GM21576 (cell line): ENCODE results near the gene KDM3B.
"Not testable (repeated sequence)": the region's sequence is repeated elsewhere in the genome, so short reads cannot be mapped to it uniquely, and the experiment has no call there.

Source experiments
- ATAC-seq: cut with Tn5 transposase; IDR thresholded peaks from one replicate; pipeline ENCODE4 v1.9.1; 2021; ENCODE audit warnings: mild to moderate bottlenecking, moderate library complexity; ENCODE audit not compliant: unreplicated experiment

The KDM3B gene

DNA sequence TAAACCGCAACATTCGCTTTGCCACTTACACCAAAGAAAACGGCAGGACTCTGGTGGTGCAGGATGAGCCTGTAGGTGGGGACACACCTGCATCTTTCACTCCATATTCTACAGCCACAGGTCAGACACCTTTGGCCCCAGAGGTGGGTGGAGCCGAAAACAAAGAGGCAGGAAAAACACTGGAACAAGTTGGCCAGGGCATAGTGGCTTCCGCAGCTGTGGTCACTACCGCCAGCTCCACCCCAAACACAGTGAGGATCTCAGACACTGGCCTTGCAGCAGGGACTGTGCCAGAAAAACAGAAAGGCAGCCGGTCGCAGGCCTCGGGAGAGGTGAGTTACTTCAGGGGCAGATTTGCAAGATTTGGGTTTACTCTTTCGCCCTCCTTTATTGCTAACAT lies 33.8 kb downstream of the KDM3B start:
- ATAC-seq, result no peak

DNA sequence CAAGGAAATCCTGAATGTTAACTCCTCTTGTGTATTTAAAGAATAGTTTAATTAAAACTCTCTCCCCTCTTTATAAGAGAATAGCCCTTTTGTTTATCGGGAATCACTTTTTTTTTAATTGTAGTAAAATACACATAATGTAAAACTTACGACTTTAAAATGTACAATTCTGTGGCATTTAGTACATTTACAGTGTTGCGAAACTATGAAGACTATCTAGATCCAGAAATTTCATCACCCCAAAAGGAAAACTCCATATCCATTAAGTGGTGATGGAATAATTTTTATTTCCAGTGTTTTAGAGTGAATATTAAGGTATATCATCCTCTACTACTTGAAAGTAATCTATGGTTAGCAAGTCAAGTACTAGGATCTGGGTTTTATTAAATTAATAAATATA lies 36.8 kb downstream of the KDM3B start:
- ATAC-seq, result no peak

DNA sequence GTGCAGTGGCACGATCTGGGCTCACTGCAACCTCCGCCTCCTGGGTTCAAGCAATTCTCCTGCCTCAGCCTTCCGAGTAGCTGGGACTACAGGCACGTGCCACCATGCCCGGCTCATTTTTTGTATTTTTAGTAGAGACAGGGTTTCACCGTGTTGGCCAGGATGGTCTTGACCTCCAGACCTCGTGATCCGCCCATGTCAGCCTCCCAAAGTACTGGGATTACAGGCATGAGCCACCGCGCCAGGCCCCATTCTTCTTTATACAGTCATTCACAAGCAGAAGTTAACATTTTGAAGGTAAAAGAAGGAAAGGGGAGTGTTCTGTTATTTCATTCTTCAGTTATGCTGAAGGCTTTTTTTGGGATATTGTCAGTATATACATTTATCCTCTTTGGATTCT lies 37.4 kb downstream of the KDM3B start:
- ATAC-seq, result not testable (repeated sequence)

DNA sequence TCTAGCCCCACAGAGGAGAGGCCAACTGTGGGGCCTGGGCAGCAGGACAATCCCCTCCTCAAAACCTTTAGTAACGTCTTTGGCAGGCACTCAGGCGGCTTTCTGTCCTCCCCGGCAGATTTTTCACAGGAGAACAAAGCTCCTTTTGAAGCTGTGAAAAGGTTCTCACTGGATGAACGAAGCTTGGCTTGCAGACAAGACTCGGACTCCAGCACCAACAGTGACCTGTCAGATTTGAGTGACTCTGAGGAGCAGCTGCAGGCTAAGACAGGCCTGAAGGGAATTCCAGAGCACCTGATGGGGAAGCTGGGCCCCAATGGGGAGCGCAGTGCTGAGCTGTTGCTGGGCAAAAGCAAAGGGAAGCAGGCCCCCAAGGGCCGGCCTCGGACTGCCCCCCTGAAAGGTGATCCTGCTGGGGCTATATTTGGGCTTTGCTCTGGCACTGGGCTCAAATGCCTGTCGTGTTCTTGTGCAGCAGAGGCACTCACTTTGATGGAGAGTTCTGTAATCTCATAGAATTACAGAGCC lies 39.4 kb downstream of the KDM3B start:
- no peak for ATAC-seq

DNA sequence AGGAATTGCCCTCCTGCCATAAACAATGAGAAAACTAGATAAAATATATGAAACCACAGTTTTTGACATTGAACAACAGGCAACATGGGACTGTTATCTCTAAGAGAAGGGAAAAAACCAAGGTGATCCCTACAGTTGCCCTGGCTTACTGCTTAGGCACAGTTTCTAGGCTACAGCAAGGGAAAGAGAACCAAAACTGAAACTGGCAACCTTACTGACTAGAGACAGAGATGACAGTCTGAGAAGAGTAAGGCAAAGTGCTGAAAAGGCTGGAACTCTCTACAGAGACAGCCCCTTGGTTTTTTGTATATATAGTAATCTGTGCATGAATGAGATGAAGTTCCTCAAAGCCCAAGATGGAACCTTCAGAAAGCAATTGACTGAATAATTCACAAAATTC lies 50.2 kb downstream of the KDM3B start:
- peak; percentile 70 for ATAC-seq

DNA sequence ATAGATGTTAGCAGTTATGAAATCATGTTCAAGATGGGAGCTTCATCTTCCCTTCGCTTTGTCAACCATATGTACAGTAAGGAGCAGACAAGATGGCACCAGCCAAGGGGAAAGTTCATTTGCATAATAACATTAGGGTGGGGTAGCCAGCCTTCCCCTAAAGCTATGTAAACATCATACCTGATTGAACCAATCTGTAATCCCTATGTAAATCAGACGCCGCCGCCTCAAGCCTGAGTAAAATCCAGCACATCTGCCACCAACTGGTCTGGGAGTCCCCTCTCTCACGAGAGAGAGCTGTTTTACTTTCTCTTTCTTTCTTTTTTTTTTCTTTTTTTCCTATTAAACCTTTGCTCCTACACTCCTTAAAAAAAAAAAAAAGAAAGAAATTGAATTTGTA lies 55.5 kb downstream of the KDM3B start:
- peak; percentile 75 for ATAC-seq

DNA sequence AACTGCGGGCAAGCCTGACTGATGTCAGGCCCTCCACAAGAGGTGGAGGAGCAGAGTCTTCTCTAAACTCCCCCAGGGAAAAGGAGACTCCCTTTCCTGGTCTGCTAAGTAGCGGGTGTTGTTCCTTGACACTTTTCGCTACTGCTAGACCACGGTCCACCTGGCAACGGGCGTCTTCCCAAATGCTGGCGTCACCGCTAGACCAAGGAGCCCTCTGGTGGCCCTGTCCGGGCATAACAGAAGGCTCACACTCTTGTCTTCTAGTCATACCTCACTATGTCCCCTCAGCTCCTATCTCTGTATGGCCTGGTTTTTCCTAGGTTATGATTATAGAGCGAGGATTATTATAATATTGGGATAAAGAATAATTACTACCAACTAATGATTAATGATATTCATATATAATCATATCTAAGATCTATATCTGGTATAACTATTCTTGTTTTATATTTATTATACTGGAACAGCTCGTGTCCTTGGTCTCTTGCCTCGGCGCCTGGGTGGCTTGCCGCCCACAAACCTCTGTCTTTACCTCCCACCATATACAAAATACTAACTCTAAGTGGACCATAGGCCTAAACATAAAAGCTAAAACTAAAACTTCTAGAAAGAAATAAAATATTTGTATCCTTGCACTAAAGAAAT lies 58.6 kb downstream of the KDM3B start:
- ATAC-seq, result not testable (repeated sequence)

DNA sequence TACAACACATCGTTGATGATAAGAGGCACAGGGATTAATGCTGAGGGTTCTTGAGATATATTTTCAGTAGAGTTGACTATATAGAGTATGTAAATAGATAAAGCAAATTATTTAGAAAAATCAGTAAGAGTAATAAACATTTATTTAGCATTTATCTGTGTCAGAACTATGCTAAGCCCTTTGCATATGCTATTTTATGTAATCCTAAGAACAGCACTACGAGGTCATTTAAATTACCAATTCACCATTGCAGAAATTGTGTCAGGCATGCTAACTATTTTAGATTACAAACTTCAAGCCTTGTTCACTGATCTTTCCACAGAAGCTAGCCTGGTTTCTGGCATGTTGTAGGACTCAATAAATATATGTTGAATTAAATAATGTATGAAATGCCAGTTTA lies 66.0 kb downstream of the KDM3B start:
- ATAC-seq, result no peak

DNA sequence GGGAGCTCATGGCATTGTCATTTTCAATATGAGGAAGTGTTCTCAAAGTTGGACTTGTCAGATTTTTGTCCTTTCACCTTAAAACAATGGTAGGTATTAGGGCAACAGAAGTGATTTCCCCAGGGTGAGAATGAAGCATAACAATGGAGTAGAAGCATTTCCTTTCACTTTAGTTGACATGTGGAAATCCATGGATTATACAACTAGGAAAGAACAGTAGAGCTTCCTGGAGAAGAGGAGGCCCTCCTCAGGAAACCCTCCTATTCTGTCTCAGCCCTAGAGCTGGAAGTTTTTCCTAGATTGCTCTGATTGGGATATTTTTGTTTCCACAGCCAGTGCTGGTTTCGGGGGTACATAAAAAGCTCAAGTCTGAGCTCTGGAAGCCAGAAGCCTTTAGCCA lies 72.6 kb downstream of the KDM3B start:
- no peak for ATAC-seq

DNA sequence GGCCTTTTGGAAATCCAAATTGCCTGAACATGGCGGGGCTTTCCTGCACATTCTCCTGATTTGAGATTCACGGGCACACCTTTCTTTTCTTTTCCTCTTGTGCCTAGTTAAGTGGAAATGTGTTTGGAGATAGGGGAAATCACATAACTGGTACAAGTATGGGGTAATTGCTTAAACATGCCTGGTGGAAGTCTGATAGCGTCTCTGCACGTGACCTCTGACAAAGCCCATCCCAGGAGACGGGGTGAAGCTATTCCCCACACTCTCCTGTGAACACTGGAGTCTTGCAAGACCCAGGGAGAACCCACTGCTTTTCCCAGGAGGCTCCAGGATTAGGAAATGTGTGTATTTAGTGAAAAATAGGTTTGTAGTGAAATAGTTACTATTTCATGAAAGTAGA lies 83.5 kb downstream of the KDM3B start:
- ATAC-seq, result no peak

DNA sequence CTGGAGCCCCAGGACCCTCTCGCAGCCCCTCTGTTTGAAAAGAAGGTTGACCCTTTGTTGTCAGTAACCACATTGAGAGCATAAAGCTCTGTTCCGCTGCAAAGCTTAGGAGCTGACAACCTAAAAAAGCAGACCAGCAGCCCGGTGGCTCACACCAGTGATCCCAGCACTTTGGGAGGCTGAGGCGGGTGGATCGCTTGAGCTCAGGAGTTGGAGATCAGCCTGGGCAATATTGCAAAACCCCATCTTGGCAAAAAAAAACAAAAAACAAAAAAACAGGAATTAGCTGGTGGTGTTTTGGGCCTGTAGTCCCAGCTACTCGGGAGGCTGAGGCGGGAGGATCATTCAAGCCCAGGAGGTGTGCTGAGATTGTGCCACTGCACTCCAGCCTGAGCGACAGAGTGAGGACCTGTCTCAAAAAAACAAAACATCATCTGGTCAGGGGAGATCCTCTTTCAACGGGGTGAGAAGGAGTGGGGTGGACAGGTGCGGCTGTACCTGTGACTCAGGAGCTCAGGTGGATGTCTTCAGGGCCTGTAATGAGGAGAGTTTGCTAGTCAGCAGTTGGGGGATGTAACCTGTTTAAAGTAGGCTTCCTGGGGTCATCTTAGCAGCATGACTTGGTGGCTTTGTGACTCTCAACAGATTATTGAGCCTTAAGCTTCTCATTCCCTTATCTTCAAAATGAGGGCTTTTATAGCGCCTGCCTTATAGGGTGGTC lies 85.7 kb downstream of the KDM3B start:
- no peak for ATAC-seq

DNA sequence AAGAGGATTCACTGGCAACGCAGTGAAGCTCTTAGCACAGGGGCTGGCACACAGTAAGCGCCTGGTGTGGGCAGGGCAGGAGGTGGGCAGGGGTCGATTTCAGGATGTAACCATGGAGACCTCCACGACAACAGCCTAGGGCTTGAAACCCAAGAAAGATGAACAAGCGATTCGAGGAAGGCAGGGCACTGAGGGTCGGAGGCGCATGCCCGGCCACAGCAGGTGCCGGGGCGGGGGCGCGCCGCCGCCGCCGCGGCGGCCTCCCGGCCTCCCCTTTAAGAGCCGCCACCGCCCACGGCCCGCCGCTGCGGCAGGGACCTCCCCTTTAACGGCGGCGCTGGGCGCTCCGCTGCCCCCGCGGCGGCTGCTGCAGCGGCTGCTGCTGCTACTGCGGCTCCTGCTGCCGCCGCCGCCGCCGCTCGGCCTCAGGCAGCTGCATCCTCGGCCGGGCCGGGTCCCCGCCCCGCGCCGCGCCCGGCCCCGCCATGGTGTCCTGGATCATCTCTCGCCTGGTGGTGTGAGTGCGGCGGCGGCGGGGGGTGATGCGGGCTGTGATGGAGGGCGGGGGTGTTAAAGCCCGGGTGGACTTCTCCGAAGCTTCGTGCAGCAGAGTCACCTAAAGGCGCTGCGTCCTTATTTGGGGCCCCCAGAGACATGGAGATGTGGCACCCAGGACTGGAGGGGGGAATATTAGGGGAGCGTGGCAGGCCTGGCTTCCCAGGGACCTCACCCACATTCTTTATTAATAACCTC lies 86.4 kb downstream of the KDM3B start, which contains the start of gene REEP2:
REEP2 (plus strand) TSS at position 334 of the 753 bp plus-strand sequence; CDS start at position 486, 152 bp downstream.
- peak; percentile 72 for ATAC-seq

DNA sequence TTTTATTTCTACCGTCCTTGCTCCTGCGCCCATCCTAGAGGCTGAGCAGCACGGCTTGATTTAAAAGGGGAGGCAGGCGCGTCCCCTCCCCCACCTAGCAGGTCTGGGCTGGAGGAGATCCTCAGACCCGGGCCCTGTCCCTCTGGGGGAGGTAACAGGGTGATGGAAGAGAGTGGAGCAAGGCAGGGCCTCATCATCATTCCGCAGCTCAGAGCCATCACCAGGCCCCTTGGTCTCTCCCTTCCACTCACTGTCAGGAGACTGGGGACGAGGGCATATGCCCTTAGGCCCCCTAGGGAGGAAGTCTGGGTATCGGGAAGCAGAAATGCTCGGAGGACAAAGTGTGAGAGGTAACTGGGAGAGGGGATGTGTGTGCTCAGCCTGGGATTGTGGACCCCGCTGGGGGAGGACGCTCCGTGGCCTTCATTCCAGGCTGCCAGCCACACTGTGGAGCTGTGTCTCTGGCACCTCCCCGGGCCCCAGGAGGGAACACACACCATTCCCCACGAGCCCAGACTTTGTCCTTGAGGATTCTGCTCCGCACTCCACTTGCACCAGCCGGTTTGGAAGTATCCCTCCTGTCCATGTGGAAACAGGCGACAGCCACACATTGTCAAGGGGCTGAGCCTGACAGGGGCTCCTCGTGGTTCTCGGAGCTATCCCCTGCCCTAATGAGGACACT lies 87.1 kb downstream of the KDM3B start:
- no peak for ATAC-seq

DNA sequence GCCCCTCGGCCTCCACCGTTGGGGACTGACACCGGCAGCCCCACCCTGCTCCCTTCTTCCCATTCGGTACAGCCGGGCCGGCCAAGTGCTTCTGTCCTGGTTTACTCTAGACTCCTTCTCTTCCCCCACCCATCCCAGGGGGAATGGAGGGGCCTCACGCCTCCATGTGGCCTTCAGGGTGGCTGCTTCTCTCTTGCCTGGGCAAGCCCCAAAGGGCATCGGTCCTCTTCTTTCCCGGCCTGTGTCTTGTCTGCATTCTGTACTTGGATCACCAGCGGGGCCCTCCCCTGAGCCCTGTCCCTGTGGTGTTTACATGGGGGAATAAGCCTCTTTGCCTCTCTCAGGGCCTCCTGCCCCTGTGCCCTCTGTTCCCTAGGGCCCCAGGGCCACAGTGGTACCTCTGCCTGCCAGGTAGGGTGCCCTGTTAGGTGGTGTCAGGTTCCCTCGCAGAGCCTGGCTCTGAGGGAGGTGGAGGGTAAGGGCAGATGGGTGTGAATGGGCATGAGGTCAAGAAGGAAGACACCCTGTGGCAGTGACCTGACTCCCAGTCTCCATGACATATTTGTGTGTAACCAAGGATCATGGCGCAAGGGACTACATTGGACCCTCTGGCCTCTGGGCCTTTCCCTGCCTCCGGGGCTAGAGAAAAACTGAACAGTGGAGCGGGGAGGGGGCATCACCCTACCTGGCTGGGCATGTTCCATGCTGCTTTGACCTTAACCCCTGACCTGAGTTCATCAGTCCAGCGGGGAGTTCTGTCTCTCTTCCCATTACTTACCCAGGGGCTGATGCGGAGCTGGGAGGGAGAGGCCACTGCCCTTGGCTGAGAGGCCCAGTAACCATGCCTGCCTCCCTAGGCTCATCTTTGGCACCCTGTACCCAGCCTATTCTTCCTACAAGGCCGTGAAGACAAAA lies 87.9 kb downstream of the KDM3B start:
- ATAC-seq, result no peak

DNA sequence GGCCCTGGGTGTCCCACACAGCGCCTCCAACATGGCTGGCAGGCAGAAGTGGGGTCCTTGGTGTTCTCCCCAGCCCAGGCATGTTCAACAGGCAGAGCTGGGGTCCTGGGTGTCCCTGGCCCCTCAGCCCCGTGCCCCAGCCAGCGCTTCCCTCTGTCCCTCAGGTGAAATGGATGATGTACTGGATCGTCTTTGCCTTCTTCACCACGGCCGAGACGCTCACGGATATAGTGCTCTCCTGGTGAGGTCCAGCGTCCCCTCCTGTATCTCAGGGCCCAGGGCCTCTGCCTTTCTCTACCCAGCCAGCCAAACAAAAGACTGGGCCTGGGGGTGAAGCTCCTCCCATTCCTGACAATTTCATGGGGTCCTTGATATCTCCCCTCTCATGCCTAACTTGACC lies 88.7 kb downstream of the KDM3B start:
- ATAC-seq, result no peak

DNA sequence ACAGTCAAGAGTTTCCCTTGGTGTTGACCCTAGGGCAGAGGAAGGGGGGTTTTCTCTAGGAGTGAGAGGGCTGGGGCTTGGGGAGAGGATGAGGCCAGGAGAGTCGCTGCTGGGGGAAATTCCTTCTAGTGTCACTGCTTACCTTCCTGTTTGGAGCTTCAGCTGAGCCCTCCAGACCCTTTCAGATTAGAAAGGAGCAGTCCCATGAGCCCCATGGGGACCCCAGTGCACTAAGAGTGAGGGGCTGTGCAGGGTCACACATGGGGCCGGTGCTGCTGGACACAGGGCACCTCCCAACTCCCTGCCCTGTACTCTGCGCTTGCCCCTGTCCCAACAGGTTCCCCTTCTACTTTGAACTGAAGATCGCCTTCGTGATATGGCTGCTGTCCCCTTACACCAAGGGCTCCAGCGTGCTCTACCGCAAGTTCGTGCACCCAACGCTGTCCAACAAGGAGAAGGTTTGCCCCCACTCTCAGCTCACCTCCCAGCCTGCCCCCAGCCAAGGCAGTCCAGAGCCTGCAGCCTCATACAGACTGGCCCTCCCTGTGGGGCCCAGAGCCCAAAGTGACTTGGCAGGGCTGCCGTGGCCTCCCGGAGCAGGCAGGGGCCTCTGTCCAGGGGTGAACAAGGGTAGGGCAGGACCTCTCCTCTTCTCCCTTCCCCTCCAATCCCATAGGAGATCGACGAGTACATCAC lies 91.7 kb downstream of the KDM3B start:
- no peak for ATAC-seq

DNA sequence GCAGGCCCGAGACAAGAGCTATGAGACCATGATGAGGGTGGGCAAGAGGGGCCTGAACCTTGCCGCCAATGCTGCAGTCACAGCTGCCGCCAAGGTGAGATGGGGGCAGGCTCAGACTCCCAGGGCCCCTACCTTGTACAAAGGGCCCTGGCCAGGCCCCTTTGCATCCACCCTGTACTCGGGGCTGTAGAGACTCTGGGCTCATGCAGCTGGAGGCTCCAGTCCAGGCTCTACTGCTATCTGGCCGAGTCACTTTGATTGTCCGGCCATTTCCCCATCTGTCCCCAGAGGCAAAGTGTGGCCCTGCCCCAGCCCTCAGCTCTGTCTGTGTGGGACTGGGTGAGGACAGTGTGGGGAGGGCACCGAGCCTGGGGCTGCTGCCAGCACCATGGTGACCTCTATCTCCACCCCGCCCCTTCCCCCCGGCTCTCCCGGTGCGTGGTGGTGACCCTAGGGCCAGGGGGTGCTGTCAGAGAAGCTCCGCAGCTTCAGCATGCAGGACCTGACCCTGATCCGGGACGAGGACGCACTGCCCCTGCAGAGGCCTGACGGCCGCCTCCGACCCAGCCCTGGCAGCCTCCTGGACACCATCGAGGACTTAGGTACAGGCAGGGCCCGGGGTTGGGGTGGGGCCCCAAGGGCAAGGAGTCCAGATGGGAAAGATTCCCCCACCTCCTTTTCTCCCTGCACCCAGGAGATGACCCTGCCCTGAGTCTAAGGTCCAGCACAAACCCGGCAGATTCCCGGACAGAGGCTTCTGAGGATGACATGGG lies 92.5 kb downstream of the KDM3B start:
- no peak for ATAC-seq

DNA sequence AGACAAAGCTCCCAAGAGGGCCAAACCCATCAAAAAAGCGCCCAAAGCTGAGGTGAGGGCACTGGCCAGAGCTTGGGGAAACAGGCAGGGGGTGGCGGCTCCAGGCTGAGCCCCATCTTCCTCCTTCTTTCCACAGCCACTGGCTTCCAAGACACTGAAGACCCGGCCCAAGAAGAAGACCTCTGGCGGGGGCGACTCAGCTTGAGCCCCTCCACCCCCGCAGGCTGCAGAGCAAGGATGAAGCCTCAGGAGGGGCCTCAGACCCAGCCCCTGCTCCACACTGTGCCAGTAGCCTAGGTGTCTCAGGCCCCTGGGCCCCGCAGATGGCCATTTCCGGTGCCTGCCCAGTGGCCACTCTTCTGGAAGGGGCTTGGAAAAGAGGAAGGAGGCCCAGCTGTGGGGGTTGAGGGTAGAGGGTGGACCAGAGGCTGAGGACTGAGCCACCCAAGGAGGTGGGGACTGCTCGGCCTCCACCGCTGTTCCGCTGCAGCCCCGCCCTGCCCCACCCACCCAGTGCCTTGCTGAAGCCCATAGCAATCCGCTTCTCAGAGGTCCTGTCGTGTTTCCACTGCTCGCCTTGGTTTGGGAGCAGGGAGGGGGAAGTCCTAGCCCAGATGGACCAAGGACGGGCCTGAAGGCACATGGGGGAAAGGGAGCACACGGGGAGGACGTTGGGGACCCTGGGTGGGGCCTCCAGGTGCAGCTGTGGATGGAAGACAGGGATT lies 93.2 kb downstream of the KDM3B start:
- ATAC-seq, result no peak
